H1 (cell line): ENCODE data around the gene SPON2. TPM values are rescaled to one million over a fixed set of nuclear protein-coding genes. Genes with fewer than 3 reads are reported as not detected.

Source experiments
- CTCF ChIA-PET: fragments of 300-600 bp; sonication (Branson Sonifier 250); formaldehyde crosslinking; loops from one replicate; lab custom pipeline; 2021; ENCODE audit not compliant: partially characterized antibody; lab: Charles Lee
- POLR2A ChIA-PET: fragments of 300-600 bp; sonication (Branson Sonifier 250); formaldehyde crosslinking; loops from one replicate; lab custom pipeline; 2021; ENCODE audit warnings: inconsistent platforms; ENCODE audit not compliant: partially characterized antibody; lab: Charles Lee
- DNase-seq, 2 experiments: peaks; one replicate each; pipeline versions ENCODE4 v3.0.0 to v3.0.0-alpha.2; 2010 to 2022; ENCODE audit warnings: low spot score in 2 of 2, low read depth in 1 of 2, mixed read lengths in 1 of 2
- FAIRE-seq: peaks from 2 replicates; lab custom pipeline; 2011; peaks lifted over from hg19 to GRCh38; lab: Jason Lieb, UNC
- H2AFZ ChIP-seq: 2 replicates; pipeline ENCODE4 v1.8.1; 2012; ENCODE audit warnings: low read length, inconsistent platforms
- H2AK5ac ChIP-seq: 2 replicates; pipeline ENCODE4 v1.6.1; 2013; ENCODE audit warnings: low read depth, low read length
- H2BK120ac ChIP-seq: replicated peaks from 2 replicates; pipeline ENCODE3; 2013; ENCODE audit warnings: low read depth, low read length, inconsistent platforms
- H2BK12ac ChIP-seq: 2 replicates; pipeline ENCODE4 v1.6.1; 2013; ENCODE audit warnings: low read depth, low read length
- H2BK15ac ChIP-seq: 2 replicates; pipeline ENCODE4 v1.6.1; 2013; ENCODE audit warnings: low read length
- H2BK20ac ChIP-seq: 2 replicates; pipeline ENCODE4 v1.6.1; 2013; ENCODE audit warnings: low read length
- H2BK5ac ChIP-seq: 2 replicates; pipeline ENCODE4 v1.6.1; 2013; ENCODE audit warnings: low read depth, low read length
- H3K14ac ChIP-seq: 2 replicates; pipeline ENCODE4 v1.6.1; 2013; ENCODE audit warnings: inconsistent platforms; ENCODE audit not compliant: insufficient read length
- H3K18ac ChIP-seq: 2 replicates; pipeline ENCODE4 v1.6.1; 2013; ENCODE audit warnings: low read length; ENCODE audit errors: extremely low read depth
- H3K23ac ChIP-seq: 2 replicates; pipeline ENCODE4 v1.6.1; 2013; ENCODE audit warnings: inconsistent platforms; ENCODE audit not compliant: insufficient read length
- H3K23me2 ChIP-seq: 2 replicates; pipeline ENCODE4 v1.6.1; 2013; ENCODE audit warnings: low read depth, low read length
- H3K27ac ChIP-seq: 2 replicates; pipeline ENCODE4 v1.6.1; 2011; ENCODE audit warnings: low read depth, low read length, inconsistent platforms
- H3K27me3 ChIP-seq, 4 experiments: replicated peaks in 1 of 4; 1 replicate in 1 of 4; 2 replicates in 3 of 4; pipeline versions ENCODE4 v1.6.1 to v1.8.1; 2011 to 2013; ENCODE audit warnings: low read length in 3 of 4, mild to moderate bottlenecking in 3 of 4, inconsistent platforms in 2 of 4, mixed read lengths in 2 of 4, moderate library complexity in 1 of 4; ENCODE audit not compliant: control insufficient read depth in 3 of 4, insufficient read depth in 3 of 4; ENCODE audit errors: extremely low read depth in 1 of 4
- H3K36me3 ChIP-seq, 4 experiments: 2 replicates each; pipeline versions ENCODE4 v1.6.1 to v1.8.1; 2011 to 2013; ENCODE audit warnings: mild to moderate bottlenecking in 4 of 4, low read length in 3 of 4, moderate library complexity in 2 of 4, control low read depth in 1 of 4, inconsistent platforms in 1 of 4; ENCODE audit not compliant: insufficient read depth in 4 of 4, control insufficient read depth in 2 of 4
- H3K4ac ChIP-seq: replicated peaks from 2 replicates; pipeline ENCODE3; 2013; ENCODE audit warnings: low read length, low read depth, mixed read lengths, inconsistent platforms; ENCODE audit not compliant: insufficient read length
- H3K4me1 ChIP-seq, 4 experiments: replicated peaks in 1 of 4; 1 replicate in 1 of 4; 2 replicates in 3 of 4; pipeline versions ENCODE4 v1.6.1 to v1.8.1; 2011 to 2013; ENCODE audit warnings: low read length in 3 of 4, inconsistent platforms in 2 of 4, mixed read lengths in 1 of 4; ENCODE audit not compliant: insufficient read depth in 4 of 4, control insufficient read depth in 3 of 4
- H3K4me2 ChIP-seq, 2 experiments: 2 replicates each; pipeline versions ENCODE4 v1.6.1 to v1.8.1; 2011 to 2013; ENCODE audit warnings: low read depth in 2 of 2, low read length in 2 of 2, control low read depth in 1 of 2, inconsistent platforms in 1 of 2, mild to moderate bottlenecking in 1 of 2; ENCODE audit not compliant: insufficient read depth in 1 of 2
- H3K4me3 ChIP-seq, 4 experiments: fragments of 200-600, 300-600 bp in 1 of 4; sonication (generic), shearing (Covaris generic), sonication (Bioruptor Twin) in 1 of 4; 2 replicates each; pipeline versions ENCODE4 v1.5.1 to v1.8.1; 2011 to 2016; ENCODE audit warnings: low read length in 4 of 4, low read depth in 3 of 4, control low read depth in 2 of 4, inconsistent platforms in 2 of 4, mild to moderate bottlenecking in 2 of 4, mixed read lengths in 1 of 4, moderate library complexity in 1 of 4; ENCODE audit not compliant: insufficient read depth in 2 of 4; ENCODE audit errors: extremely low read depth in 1 of 4
- H3K56ac ChIP-seq: replicated peaks from 2 replicates; pipeline ENCODE3; 2013; ENCODE audit warnings: low read depth, mild to moderate bottlenecking, mixed read lengths, low read length, inconsistent platforms; ENCODE audit not compliant: insufficient read length
- H3K79me1 ChIP-seq: 2 replicates; pipeline ENCODE4 v1.6.1; 2013; ENCODE audit warnings: low read depth, low read length, control low read depth
- H3K79me2 ChIP-seq, 2 experiments: 2 replicates each; pipeline versions ENCODE4 v1.6.1 to v1.8.1; 2012 to 2013; ENCODE audit warnings: low read length in 2 of 2, mild to moderate bottlenecking in 2 of 2, inconsistent platforms in 1 of 2; ENCODE audit not compliant: insufficient read depth in 2 of 2, control insufficient read depth in 1 of 2
- H3K9ac ChIP-seq, 4 experiments: replicated peaks in 1 of 4; 1 replicate in 1 of 4; 2 replicates in 3 of 4; pipeline versions ENCODE4 v1.6.1 to v1.8.1; 2011 to 2013; ENCODE audit warnings: low read depth in 3 of 4, low read length in 3 of 4, control low read depth in 2 of 4, mild to moderate bottlenecking in 2 of 4, moderate library complexity in 2 of 4, inconsistent platforms in 1 of 4; ENCODE audit errors: extremely low read depth in 1 of 4
- H3K9me3 ChIP-seq, 2 experiments: 2 replicates each; pipeline versions ENCODE4 v1.6.1 to v1.8.1; 2012 to 2013; ENCODE audit warnings: mild to moderate bottlenecking in 2 of 2, moderate library complexity in 2 of 2, control low read depth in 1 of 2, inconsistent platforms in 1 of 2, low read depth in 1 of 2, low read length in 1 of 2, mixed read lengths in 1 of 2; ENCODE audit not compliant: insufficient read depth in 2 of 2
- H4K20me1 ChIP-seq, 2 experiments: replicated peaks in 1 of 2; 2 replicates each; pipeline versions ENCODE3 to v1.8.1; 2011 to 2013; ENCODE audit warnings: inconsistent platforms in 2 of 2, low read length in 2 of 2, mild to moderate bottlenecking in 1 of 2; ENCODE audit not compliant: insufficient read depth in 2 of 2, control insufficient read depth in 1 of 2
- H4K5ac ChIP-seq: 2 replicates; pipeline ENCODE4 v1.6.1; 2013; ENCODE audit warnings: low read length, low read depth, mixed read lengths, inconsistent platforms; ENCODE audit not compliant: insufficient read length
- H4K8ac ChIP-seq: 2 replicates; pipeline ENCODE4 v1.8.0; 2013; ENCODE audit warnings: mild to moderate bottlenecking, moderate library complexity, low read length, inconsistent platforms; ENCODE audit not compliant: insufficient read depth; ENCODE audit errors: extremely low read depth
- H4K91ac ChIP-seq: replicated peaks from 2 replicates; pipeline ENCODE3; 2013; ENCODE audit warnings: low read length, mixed read lengths, inconsistent platforms; ENCODE audit not compliant: insufficient read length
- BACH1 ChIP-seq: IDR thresholded peaks from 2 replicates; pipeline ENCODE4 v1.6.1; 2012; ENCODE audit warnings: low read length, improper control_type of control experiment
- EGR1 ChIP-seq: IDR thresholded peaks from 2 replicates; pipeline ENCODE4 v1.6.1; 2011; ENCODE audit warnings: low read depth, low read length, borderline replicate concordance
- JUN ChIP-seq: IDR thresholded peaks from 2 replicates; pipeline ENCODE4 v1.6.1; 2011; ENCODE audit warnings: low read depth, mild to moderate bottlenecking, improper control_type of control experiment, low read length
- MAFK ChIP-seq: IDR thresholded peaks from 2 replicates; pipeline ENCODE4 v1.6.1; 2012; ENCODE audit warnings: low read depth, mild to moderate bottlenecking, improper control_type of control experiment, low read length
- POLR2A ChIP-seq, 2 experiments: IDR thresholded peaks; 1 replicate in 1 of 2; 2 replicates in 1 of 2; pipeline ENCODE4 v1.6.1; 2011; ENCODE audit warnings: low read depth in 2 of 2, low read length in 2 of 2, mild to moderate bottlenecking in 2 of 2; ENCODE audit errors: control extremely low read depth in 1 of 2
- RBBP5 ChIP-seq: IDR thresholded peaks from 2 replicates; pipeline ENCODE4 v1.7.1; 2012; ENCODE audit warnings: low read depth, mild to moderate bottlenecking, inconsistent platforms, low read length, moderate library complexity, borderline replicate concordance
- WGBS, 2 experiments: shearing (Covaris generic) in 1 of 2; methylation state at CpG; one replicate each; pipeline versions ENCODE4 v1.1.6 to v1.1.7; 2013 to 2015; ENCODE audit warnings: low lambda C conversion rate in 2 of 2, mixed read lengths in 2 of 2, inconsistent platforms in 1 of 2, low coverage in 1 of 2, missing lambda C conversion rate in 1 of 2; ENCODE audit not compliant: insufficient replicate concordance in 2 of 2, insufficient coverage in 1 of 2, insufficient read length in 1 of 2; ENCODE audit errors: extremely low coverage in 1 of 2, missing lambda C conversion rate in 1 of 2; 5-methylcytosine and 5-hydroxymethylcytosine counted together
- polyA plus RNA-seq, 7 experiments: library from polyadenylated mRNA; depleted of rRNA in 3 of 7; stranded (reverse) in 5 of 7; unstranded in 2 of 7; fragments of >200 nt in 5 of 7; fragments of 200-250 nt in 2 of 7; gene quantifications; 1 replicate in 5 of 7; 2 replicates in 1 of 7; 4 replicates in 1 of 7; pipeline versions ENCODE4 v1.2.1 to v1.2.3, GENCODE V29; 2011 to 2013; ENCODE audit warnings: missing spikeins in 2 of 7, mixed read lengths in 2 of 7
- total RNA-seq: library from RNA; stranded (reverse); fragmentation: NEBNext Ultra II Directional; extraction: Animal tissue kit (Norgen Biotek cat#: 25700); gene quantifications from 2 replicates; pipeline ENCODE4 v1.2.1, GENCODE V29; 2021

SPON2 gene
- total and polyA plus RNA-seq, 2 of the 8 experiments (the other 6 are each of a cell fraction or from before 2014, with no cell fraction given): 2.8 to 3.2 TPM

- FAIRE-seq (no peak), DNase-seq (no peak)
- Histone ChIP-seq H3K56ac (no peak overlapping the region), H3K79me2 (no peaks in the 10 kb centered on the region), H3K4ac (no peak overlapping the region), H2AK5ac (no peak overlapping the region), H3K18ac (no peak overlapping the region), H3K4me3 (no peak overlapping the region), H2BK120ac (no peak overlapping the region), H3K27me3 (no peaks in the 10 kb centered on the region), H3K27ac (no peak overlapping the region), H3K36me3 (peaks cover 0 to 25% (median 5%) of the 10 kb centered on the region in 4 experiments; a peak in 6 of 8 replicates), H3K4me1 (no peaks in the 10 kb centered on the region), H4K91ac (no peak overlapping the region), H3K4me2 (no peak overlapping the region), H2BK5ac (no peak overlapping the region), H3K23ac (no peak overlapping the region), H3K9me3 (no peaks in the 10 kb centered on the region), H4K5ac (no peak overlapping the region), H2BK20ac (no peak overlapping the region), H3K79me1 (no peaks in the 10 kb centered on the region), H3K9ac (no peak overlapping the region), H2AFZ (no peak overlapping the region), H2BK15ac (no peak overlapping the region), H4K8ac (no peak overlapping the region), H3K14ac (no peak overlapping the region), H4K20me1 (peaks cover 2% of the 10 kb centered on the region in 2 experiments), H3K23me2 (no peaks in the 10 kb centered on the region), H2BK12ac (no peak overlapping the region)
- TF ChIP-seq JUN (no peak), MAFK (no peak), BACH1 (no peak), POLR2A (IDR thresholded peaks at IDR 0.05; ENCODE audit: control extremely low read depth in 1 of 2, low read depth in 2 of 2, low read length in 2 of 2) (no peak), EGR1 (no peak), RBBP5 (no peak)
- 92% methylated on average over 9 of the region's 11 CpGs; no CpG with 5 or more reads in 1 of the 2 experiments for WGBS, 2 experiments
- CTCF ChIA-PET: interaction anchor here (1.2 kb wide), 1 partner anchor 29 kb away, joined by 3 read pairs; no protein-coding TSS in a partner anchor
- POLR2A ChIA-PET: no interaction called here
Measured at GRCh38 chr4:1209821-1210220, 37.4 kb upstream of the SPON2 start.
